Nephron (organoid): ENCODE results near the gene MIB1.

Experiments
- H3K27ac Mint-ChIP-seq, 3 experiments: 2 replicates each; pipeline ENCODE4 v1.8.0; 2020; ENCODE audit warnings: mixed read lengths in 3 of 3, mild to moderate bottlenecking in 2 of 3, moderate library complexity in 1 of 3
- H3K27me3 Mint-ChIP-seq: 2 replicates; pipeline ENCODE4 v1.8.0; 2021; ENCODE audit warnings: low read depth, mild to moderate bottlenecking, moderate library complexity, mixed read lengths
- H3K36me3 Mint-ChIP-seq: 2 replicates; pipeline ENCODE4 v1.8.0; 2020; ENCODE audit warnings: low read depth, mixed read lengths
- H3K4me1 Mint-ChIP-seq: 2 replicates; pipeline ENCODE4 v1.8.0; 2020; ENCODE audit warnings: mixed read lengths
- H3K4me3 Mint-ChIP-seq, 3 experiments: 2 replicates each; pipeline ENCODE4 v1.8.0; 2020; ENCODE audit warnings: mild to moderate bottlenecking in 3 of 3, mixed read lengths in 3 of 3, moderate library complexity in 2 of 3
- H3K9me3 Mint-ChIP-seq: 2 replicates; pipeline ENCODE4 v1.8.0; 2020; ENCODE audit warnings: mixed read lengths
- TF ChIP-seq, protein P1 (sequence below), 3 experiments: fragments of 200-600 bp; sonication (generic); IDR thresholded peaks; one replicate each; pipeline ENCODE4 v1.5.0; 2021; ENCODE audit warnings: antibody characterized with exemption in 3 of 3; ENCODE audit not compliant: unreplicated experiment in 3 of 3

Gene MIB1

DNA sequence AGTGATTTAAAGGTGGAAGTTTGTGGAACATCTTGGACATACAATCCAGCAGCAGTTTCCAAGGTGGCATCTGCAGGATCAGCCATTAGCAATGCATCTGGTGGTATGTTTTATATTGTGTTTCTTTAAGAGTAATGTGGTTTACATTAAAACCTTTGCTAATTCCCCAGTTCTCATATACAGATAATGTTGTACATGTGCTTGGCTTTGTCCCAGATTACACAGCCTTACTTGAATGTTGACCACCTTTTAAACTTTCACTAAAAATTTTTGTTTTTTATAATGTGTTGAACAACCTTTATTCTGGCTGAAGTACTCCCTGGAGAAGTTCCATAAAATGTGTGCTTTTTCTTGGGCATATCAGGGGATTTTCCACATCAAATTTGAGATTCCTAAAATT, 57.5 kb downstream of the MIB1 start:
- no peaks in the 10 kb centered on the region for H3K9me3 Mint-ChIP-seq
- H3K36me3 Mint-ChIP-seq, result peaks cover 56% of the 10 kb centered on the region
- no peaks in the 10 kb centered on the region for H3K27me3 Mint-ChIP-seq
- H3K27ac Mint-ChIP-seq, result peak overlapping the region; percentile 24 to 42 (median 40)
- TF ChIP-seq, protein P1, sequence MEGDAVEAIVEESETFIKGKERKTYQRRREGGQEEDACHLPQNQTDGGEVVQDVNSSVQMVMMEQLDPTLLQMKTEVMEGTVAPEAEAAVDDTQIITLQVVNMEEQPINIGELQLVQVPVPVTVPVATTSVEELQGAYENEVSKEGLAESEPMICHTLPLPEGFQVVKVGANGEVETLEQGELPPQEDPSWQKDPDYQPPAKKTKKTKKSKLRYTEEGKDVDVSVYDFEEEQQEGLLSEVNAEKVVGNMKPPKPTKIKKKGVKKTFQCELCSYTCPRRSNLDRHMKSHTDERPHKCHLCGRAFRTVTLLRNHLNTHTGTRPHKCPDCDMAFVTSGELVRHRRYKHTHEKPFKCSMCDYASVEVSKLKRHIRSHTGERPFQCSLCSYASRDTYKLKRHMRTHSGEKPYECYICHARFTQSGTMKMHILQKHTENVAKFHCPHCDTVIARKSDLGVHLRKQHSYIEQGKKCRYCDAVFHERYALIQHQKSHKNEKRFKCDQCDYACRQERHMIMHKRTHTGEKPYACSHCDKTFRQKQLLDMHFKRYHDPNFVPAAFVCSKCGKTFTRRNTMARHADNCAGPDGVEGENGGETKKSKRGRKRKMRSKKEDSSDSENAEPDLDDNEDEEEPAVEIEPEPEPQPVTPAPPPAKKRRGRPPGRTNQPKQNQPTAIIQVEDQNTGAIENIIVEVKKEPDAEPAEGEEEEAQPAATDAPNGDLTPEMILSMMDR (IDR thresholded peaks at IDR 0.05; ENCODE audit: unreplicated experiment in 3 of 3), result no peak
- H3K4me3 Mint-ChIP-seq, result no peak overlapping the region
- peaks cover 13% of the 10 kb centered on the region for H3K4me1 Mint-ChIP-seq

GRCh38 chr18:21799721-21800120, 59.1 kb downstream of the MIB1 start:
- H3K27ac Mint-ChIP-seq, result peak overlapping the region in 1 of 3 experiments; percentile 28
- H3K36me3 Mint-ChIP-seq, result peaks cover 68% of the 10 kb centered on the region
- TF ChIP-seq, protein P1 (IDR thresholded peaks at IDR 0.05; ENCODE audit: unreplicated experiment in 3 of 3), result no peak
- H3K27me3 Mint-ChIP-seq, result no peaks in the 10 kb centered on the region
- H3K9me3 Mint-ChIP-seq, result no peaks in the 10 kb centered on the region
- no peak overlapping the region for H3K4me3 Mint-ChIP-seq
- H3K4me1 Mint-ChIP-seq, result peaks cover 13% of the 10 kb centered on the region

DNA sequence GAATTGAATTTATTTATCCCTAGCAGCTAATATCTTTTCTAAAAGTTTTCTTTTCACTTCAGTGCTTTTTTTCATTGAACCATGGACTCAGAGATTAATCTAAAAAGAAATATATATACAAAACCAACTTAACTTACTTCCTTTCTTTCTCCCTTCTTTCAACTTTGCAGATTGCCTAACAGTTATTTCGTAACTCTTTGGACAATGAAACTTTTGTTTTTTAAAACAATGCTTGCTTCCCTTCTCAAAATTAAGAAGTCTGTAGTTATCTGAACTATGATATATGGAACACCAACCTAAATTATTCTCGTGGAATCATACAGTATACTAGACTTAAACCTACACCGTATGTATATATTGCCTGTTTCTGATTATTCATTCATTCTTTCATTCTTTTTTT, 62.9 kb downstream of the MIB1 start:
- no peak overlapping the region for H3K27ac Mint-ChIP-seq
- no peak overlapping the region for H3K4me3 Mint-ChIP-seq
- no peaks in the 10 kb centered on the region for H3K27me3 Mint-ChIP-seq
- peaks cover 81% of the 10 kb centered on the region for H3K36me3 Mint-ChIP-seq
- H3K4me1 Mint-ChIP-seq, result peaks cover 6% of the 10 kb centered on the region
- TF ChIP-seq, protein P1 (IDR thresholded peaks at IDR 0.05; ENCODE audit: unreplicated experiment in 3 of 3), result no peak
- H3K9me3 Mint-ChIP-seq, result peaks cover under 1% of the 10 kb centered on the region

- H3K27me3 Mint-ChIP-seq, result no peaks in the 10 kb centered on the region
- H3K9me3 Mint-ChIP-seq, result peaks cover 21% of the 10 kb centered on the region
- no peak overlapping the region for H3K27ac Mint-ChIP-seq
- H3K4me1 Mint-ChIP-seq, result no peaks in the 10 kb centered on the region
- H3K4me3 Mint-ChIP-seq, result no peak overlapping the region
- TF ChIP-seq, protein P1 (IDR thresholded peaks at IDR 0.05; ENCODE audit: unreplicated experiment in 3 of 3), result no peak
- peaks cover 87% of the 10 kb centered on the region for H3K36me3 Mint-ChIP-seq
Measured at GRCh38 chr18:21805771-21806366, 65.3 kb downstream of the MIB1 start.

GRCh38 chr18:21808185-21808584, 67.6 kb downstream of the MIB1 start:
- TF ChIP-seq, protein P1 (IDR thresholded peaks at IDR 0.05; ENCODE audit: unreplicated experiment in 3 of 3), result no peak
- H3K9me3 Mint-ChIP-seq, result peaks cover 21% of the 10 kb centered on the region
- H3K4me1 Mint-ChIP-seq, result no peaks in the 10 kb centered on the region
- no peaks in the 10 kb centered on the region for H3K27me3 Mint-ChIP-seq
- no peak overlapping the region for H3K4me3 Mint-ChIP-seq
- H3K36me3 Mint-ChIP-seq, result peaks cover 81% of the 10 kb centered on the region
- H3K27ac Mint-ChIP-seq, result no peak overlapping the region

DNA sequence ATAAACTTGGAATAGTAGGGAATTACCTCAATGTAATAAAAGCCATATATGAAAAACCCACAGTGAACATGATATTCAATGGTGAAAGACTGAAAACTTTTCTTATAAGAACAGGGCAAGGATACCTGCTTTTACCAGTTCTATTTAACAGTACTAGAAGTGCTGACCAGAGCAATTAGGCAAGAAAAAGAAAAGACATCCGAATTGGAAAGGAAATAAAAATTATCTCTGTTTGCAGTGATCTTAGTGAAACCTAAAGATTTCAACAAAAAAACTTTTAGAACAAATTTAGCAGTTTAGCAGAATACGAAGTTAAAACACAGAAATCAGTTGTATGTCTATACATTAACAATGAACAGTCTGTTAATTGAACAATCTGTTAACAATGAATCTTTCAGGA, 69.1 kb downstream of the MIB1 start:
- no peak overlapping the region for H3K4me3 Mint-ChIP-seq
- peaks cover 21% of the 10 kb centered on the region for H3K9me3 Mint-ChIP-seq
- H3K27ac Mint-ChIP-seq, result no peak overlapping the region
- TF ChIP-seq, protein P1 (IDR thresholded peaks at IDR 0.05; ENCODE audit: unreplicated experiment in 3 of 3), result no peak
- H3K36me3 Mint-ChIP-seq, result peaks cover 76% of the 10 kb centered on the region
- H3K4me1 Mint-ChIP-seq, result no peaks in the 10 kb centered on the region
- H3K27me3 Mint-ChIP-seq, result no peaks in the 10 kb centered on the region
